ENCODE data around the gene HIGD2A. TPM values are rescaled to one million over a fixed set of nuclear protein-coding genes. Genes with fewer than 3 reads are reported as not detected.

The HIGD2A gene
- total RNA-seq, 2 experiments from 2014 or later = 94.0 to 94.5 TPM

DNA sequence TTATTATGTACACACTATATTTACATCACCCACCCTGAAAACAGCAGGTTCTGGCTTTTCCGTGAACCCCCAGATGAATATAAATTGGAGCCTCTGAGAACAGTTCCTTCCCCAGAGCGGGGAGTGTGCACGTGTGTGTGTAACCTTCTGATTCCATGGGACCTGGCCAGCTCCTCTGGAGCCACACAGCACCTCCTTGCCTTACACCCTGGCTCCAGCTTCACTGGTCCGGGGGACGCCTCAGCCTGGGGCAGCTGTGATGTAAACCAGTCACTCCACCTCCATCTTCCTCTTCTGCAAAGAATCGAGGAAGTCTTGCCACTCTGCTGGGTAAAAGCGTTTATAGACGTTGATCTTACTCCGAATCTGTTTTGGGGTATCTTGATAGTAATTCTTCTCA, 4.6 kb upstream of the HIGD2A start:
- Mint-ChIP-seq H3K36me3 (peaks cover 60% of the 10 kb centered on the region), H3K4me1 (peaks cover 23% of the 10 kb centered on the region), H3K9me3 (no peaks in the 10 kb centered on the region), H3K27me3 (no peaks in the 10 kb centered on the region), H3K4me3 (no peak overlapping the region), H3K27ac (no peak overlapping the region)
- DNase-seq = no peak

DNA sequence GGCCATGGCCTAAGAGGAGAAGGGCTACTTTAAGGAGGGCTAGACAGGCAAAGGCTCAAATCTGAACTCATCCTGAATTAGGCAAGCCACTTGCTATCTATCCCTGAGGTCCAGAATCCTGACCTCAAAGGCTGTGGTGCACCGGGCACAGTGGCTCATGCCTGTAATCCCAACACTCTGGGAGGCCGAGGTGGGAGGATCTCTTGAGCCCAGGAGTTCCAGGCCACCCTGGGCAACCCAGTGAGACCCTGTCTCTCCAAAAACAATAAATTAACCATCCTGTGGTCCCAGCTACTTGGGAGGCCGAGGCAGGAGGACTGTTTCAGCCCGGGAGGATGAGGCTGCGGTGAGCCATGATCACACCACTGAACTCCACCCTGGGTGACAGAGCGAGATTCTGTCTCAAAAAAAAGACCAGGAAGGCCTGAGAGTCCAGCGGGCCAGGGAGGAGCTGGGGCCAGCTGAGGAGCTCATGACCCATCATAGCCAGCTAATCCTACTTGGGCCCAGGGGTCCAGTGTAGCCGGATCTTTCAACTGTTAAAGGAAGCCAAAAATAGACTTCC, 4.1 kb upstream of the HIGD2A start:
- Mint-ChIP-seq H3K4me3 (no peak overlapping the region), H3K27me3 (no peaks in the 10 kb centered on the region), H3K4me1 (peaks cover 23% of the 10 kb centered on the region), H3K36me3 (peaks cover 57% of the 10 kb centered on the region), H3K27ac (no peak overlapping the region), H3K9me3 (no peaks in the 10 kb centered on the region)
- no peak for DNase-seq

DNA sequence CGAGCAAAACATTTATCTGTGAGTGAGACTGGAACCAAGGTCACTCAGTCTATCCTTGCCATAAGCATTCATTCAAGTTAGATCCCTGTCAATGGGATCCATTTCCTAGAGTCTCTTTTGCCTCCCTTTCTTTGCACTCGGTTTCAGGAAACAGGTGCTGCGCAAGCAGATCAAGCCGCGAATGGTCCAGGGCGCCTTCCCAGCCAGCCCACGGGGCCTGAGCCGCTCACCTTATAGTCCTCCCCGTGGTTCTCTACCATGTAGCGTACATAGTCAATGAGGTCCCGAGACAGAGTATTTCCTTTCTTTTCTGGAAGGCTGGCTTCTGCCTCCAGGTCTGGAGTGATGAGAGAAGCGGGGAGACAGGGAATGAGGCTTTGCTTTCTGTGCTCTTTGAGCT, 3.6 kb upstream of the HIGD2A start:
- H3K9me3 Mint-ChIP-seq = no peaks in the 10 kb centered on the region
- no peak overlapping the region for H3K27ac Mint-ChIP-seq
- no peak overlapping the region for H3K4me3 Mint-ChIP-seq
- no peak for DNase-seq
- peaks cover 26% of the 10 kb centered on the region for H3K4me1 Mint-ChIP-seq
- H3K27me3 Mint-ChIP-seq = no peaks in the 10 kb centered on the region
- H3K36me3 Mint-ChIP-seq = peaks cover 55% of the 10 kb centered on the region

DNA sequence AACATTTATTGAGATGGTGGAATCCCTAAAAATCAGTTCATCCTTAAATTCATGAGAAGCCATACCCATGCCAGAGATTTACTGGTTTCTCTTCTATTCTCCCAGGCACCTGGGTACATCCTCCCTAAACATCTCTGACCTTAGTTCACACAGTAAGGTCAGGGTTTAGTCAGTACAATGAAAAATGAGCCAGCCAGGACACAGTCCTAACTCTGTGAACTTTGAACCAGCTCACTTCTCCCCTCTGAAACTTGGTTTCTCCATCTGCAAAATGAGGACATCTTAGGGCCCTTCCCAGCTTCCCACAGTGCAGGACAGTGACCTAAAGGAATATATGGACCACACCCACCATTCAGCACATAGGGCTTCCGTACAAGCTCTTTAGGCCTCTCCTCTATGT, 2.1 kb upstream of the HIGD2A start:
- H3K27me3 Mint-ChIP-seq = no peaks in the 10 kb centered on the region
- no peaks in the 10 kb centered on the region for H3K9me3 Mint-ChIP-seq
- peaks cover 26% of the 10 kb centered on the region for H3K4me1 Mint-ChIP-seq
- H3K4me3 Mint-ChIP-seq = peak overlapping the region; percentile 98
- peak overlapping the region; percentile 18 for H3K27ac Mint-ChIP-seq
- peaks cover 63% of the 10 kb centered on the region for H3K36me3 Mint-ChIP-seq
- no peak for DNase-seq

DNA sequence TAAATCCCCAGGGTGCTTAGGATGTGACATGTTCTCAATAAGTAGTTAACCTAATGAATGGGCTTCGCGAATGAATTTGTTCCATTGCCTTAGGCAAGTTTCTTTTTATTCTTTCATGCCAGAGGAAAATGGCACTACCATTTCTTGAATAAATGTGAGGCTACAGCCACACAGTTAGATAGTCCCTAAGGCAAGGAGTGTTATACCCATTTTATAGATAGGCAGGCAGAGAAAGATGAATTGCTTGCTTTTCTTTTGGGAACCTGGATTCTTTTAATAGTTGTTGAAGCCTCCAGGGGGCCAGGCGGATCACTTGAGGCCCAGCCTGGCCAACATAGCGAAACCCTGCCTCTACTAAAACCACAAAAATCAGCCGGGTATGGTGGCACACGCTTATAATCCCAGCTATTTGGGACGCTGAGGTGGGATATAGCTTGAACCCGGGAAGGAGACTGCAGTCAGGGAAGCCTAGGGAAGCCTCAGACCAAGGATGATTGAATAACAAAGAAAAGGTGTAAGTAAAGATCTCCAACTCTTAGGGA, 1.1 kb upstream of the HIGD2A start:
- peaks cover 27% of the 10 kb centered on the region for H3K4me1 Mint-ChIP-seq
- H3K4me3 Mint-ChIP-seq = peak overlapping the region; percentile 98
- H3K27me3 Mint-ChIP-seq = no peaks in the 10 kb centered on the region
- H3K36me3 Mint-ChIP-seq = peaks cover 55% of the 10 kb centered on the region
- no peak for DNase-seq
- no peaks in the 10 kb centered on the region for H3K9me3 Mint-ChIP-seq
- peak overlapping the region; percentile 100 for H3K27ac Mint-ChIP-seq

DNA sequence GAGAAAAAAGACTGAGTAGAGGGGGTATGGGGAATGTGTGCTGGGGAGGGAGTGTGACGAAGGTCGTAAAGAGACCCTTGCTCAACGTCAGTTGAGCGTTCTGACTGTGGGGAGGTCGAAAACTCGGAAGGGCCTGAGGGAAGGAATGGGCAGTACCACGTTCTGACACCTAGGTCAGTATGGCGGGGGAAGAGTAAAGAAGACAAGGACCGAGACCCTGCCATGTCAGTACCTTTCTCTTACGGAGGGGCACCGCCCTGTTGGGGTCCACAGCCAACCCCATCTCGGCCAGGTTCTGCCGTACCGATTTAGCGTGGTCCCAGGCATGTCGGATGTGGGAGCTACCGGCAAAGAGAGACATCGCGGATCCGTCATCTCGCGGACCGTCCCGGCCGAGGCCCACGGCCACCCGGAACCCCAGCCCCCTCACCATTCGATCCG, 528 bp upstream of the HIGD2A start:
- DNase-seq = no peak
- peak overlapping the region; percentile 100 for H3K27ac Mint-ChIP-seq
- peak overlapping the region; percentile 98 for H3K4me3 Mint-ChIP-seq
- no peaks in the 10 kb centered on the region for H3K27me3 Mint-ChIP-seq
- H3K36me3 Mint-ChIP-seq = peaks cover 53% of the 10 kb centered on the region
- peaks cover 27% of the 10 kb centered on the region for H3K4me1 Mint-ChIP-seq
- no peaks in the 10 kb centered on the region for H3K9me3 Mint-ChIP-seq

DNA sequence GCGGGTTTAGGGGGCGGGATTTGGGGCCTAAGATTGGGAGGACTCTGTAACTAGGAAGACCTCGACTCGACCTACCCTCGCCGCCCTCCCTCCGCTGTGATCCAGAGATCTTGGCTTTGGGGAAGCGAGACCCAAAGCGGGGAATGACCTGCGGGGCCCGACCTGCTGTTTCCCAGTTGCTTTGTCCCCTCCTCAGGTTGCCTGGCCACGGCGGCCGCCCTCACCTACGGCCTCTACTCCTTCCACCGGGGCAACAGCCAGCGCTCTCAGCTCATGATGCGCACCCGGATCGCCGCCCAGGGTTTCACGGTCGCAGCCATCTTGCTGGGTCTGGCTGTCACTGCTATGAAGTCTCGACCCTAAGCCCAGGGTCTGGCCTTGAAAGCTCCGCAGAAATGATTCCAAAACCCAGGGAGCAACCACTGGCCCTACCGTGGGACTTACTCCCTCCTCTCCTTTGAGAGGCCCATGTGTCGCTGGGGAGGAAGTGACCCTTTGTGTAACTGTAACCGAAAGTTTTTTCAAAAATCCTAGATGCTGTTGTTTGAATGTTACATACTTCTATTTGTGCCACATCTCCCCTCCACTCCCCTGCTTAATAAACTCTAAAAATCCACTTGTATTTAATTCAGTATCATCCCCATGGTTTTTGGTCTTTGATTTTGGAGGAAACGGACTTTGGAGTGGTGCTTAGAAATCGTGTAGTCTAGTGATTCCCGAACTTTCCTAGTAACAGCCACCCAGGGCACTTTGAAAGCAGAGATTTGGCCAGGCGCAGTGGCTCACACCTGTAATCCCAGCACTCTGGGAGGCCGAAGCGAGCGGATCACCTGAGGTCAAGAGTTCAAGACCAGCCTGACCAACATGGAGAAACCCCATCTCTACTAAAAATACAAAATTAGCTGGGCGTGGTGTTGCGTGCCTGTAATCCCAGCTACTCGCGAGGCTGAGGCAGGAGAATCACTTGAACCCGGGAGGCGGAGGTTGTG, 878 bp downstream of the HIGD2A start:
- Mint-ChIP-seq H3K4me1 (peaks cover 27% of the 10 kb centered on the region), H3K27ac (peak overlapping the region; percentile 100), H3K36me3 (peaks cover 48% of the 10 kb centered on the region), H3K27me3 (no peaks in the 10 kb centered on the region), H3K9me3 (no peaks in the 10 kb centered on the region), H3K4me3 (peak overlapping the region; percentile 98)
- DNase-seq = no peak

DNA sequence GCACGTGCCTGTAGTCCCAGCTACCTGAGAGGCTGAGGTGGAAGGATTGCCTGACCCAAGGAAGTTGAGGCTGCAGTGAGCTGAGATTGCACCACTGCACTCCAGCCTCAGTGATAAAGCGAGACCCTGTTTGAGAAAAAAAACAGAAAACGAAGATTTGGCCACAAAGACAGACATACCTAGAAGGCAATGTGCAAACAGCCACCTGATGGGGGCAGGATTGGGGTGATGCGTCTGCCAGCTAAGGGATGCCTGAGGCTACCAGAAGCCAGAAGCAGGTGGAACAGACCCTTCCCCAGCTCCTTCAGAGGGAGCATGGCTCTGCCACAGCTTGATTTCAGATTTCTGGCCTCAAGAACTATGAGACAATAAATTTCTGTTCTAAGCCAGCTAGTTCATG, 2.9 kb downstream of the HIGD2A start:
- H3K4me3 Mint-ChIP-seq = no peak overlapping the region
- H3K27me3 Mint-ChIP-seq = no peaks in the 10 kb centered on the region
- peaks cover 12% of the 10 kb centered on the region for H3K4me1 Mint-ChIP-seq
- H3K36me3 Mint-ChIP-seq = peaks cover 33% of the 10 kb centered on the region
- H3K9me3 Mint-ChIP-seq = no peaks in the 10 kb centered on the region
- H3K27ac Mint-ChIP-seq = no peak overlapping the region
- DNase-seq = no peak

DNA sequence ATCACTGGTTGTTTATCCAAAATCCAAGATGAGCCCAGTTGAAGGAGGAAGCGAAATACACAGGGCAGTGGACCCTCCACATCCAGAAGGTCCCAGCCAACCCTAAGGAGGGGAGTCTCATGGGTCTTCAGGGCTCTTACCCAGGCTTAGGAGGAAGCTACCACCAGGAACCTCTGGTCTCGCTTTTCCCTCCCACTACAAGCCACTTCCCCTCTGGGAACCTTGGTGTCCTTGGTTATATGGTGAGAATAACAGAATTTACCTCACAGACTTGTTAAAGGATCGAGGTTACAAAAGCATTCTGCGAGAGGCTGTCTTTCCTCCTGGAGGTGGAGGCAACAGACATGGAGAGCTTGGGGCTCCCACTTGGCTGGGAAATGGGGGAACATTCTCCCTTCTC, 3.4 kb downstream of the HIGD2A start:
- Mint-ChIP-seq H3K27me3 (no peaks in the 10 kb centered on the region), H3K27ac (no peak overlapping the region), H3K4me3 (no peak overlapping the region), H3K36me3 (peaks cover 28% of the 10 kb centered on the region), H3K9me3 (no peaks in the 10 kb centered on the region), H3K4me1 (peaks cover 7% of the 10 kb centered on the region)
- DNase-seq = no peak

DNA sequence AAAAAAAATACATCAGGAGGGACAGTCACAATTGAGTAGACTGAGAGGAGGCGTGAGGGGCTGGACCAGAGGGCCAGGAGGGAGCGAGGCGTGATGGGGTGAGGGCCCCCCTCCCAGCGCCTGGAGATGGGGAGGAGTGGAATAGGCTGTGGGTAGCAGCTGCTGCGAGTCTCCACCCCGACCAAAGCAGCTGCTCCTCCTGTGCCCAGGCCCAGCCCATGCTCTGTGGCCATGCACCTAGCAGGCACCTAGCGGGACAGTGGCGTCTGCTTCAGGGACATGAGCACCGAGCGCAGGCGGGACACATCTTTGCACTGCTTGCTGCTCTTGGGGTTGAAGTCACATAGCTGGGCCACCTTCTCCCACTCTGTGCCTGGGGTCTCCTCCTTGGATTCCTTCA, 4.0 kb downstream of the HIGD2A start:
- Mint-ChIP-seq H3K27ac (no peak overlapping the region), H3K27me3 (no peaks in the 10 kb centered on the region), H3K4me1 (peaks cover 4% of the 10 kb centered on the region), H3K9me3 (no peaks in the 10 kb centered on the region), H3K4me3 (no peak overlapping the region), H3K36me3 (peaks cover 22% of the 10 kb centered on the region)
- no peak for DNase-seq

DNA sequence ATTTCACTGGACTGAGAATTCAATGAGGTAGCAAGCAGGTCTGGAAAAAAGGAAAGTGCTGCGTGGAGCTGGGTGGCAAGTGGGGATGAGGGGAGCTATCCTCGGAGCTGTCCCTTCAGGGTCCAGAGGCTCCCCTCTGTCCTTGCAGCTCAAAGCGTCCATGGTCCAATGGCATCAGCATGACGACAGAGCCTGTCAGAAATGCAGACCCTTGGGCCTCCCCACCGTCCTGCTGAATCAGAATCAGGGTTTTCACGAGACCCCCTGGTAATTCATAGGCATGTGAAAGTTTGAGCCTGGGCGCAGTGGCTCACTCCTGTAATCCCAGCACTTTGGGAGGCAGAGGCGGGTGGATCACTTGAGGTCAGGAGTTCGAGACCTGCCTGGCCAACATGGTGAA, 5.5 kb downstream of the HIGD2A start:
- Mint-ChIP-seq H3K36me3 (peaks cover 14% of the 10 kb centered on the region), H3K4me3 (no peak overlapping the region), H3K27ac (no peak overlapping the region), H3K4me1 (peaks cover 4% of the 10 kb centered on the region), H3K27me3 (no peaks in the 10 kb centered on the region), H3K9me3 (no peaks in the 10 kb centered on the region)
- no peak for DNase-seq

DNA sequence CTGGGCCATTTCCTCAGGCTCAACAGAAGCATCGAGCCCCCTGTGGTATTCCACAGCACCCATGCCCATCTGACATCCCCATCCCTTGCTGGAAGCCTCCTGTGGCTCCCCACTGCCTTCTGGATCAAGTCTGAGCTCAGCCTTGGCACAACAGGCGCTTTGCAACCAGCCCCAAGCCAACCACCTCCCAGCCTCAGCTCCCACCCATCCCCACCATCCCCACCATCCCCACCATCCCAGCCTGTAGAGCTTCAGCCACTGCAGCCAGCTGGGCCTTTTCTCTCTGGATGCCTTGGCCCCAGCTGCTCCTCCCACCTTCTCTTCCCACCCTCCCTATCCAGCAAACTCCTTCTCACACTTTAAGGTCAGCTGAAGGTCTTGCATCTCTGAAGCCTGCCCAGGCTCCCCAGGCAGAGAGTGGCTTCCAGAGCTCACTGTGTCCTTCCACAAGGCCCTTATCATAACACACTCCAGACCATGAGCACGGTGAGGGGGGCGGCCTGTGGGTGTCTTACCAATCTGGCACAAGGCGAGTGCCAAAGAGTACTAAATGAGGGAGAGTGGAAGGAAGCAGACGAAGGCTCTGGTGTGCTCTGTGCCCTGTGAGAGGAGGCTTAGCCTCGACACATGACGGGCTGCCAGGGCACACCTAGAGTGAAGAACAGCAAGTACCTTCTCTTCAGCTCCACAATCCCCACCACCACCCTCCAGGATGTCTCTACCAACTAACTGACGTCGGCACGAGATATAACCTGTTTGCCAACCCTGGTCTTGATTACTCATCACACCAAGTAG, 6.5 kb downstream of the HIGD2A start:
- no peak for DNase-seq
- peaks cover 8% of the 10 kb centered on the region for H3K36me3 Mint-ChIP-seq
- H3K4me3 Mint-ChIP-seq = no peak overlapping the region
- H3K27me3 Mint-ChIP-seq = no peaks in the 10 kb centered on the region
- H3K9me3 Mint-ChIP-seq = no peaks in the 10 kb centered on the region
- no peak overlapping the region for H3K27ac Mint-ChIP-seq
- H3K4me1 Mint-ChIP-seq = peaks cover 1% of the 10 kb centered on the region

DNA sequence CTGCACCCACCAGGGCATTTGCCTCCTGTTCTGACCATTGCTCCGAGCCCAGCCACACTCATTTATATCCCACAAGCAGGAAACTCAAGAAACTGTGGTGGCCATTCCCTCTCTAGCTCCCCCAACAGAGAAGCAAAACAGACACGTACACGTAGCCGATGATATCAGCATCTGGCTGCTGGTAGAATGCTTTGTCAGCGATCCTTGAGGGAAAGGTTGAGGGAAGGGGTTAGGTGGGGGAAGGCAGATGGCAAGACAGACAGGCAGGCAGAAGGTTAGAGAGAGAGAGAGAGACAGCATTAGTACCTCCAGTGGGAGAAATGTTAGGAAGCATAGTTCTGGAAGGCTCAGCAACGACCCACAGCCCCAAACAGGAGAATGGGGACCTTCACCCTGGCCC, 7.8 kb downstream of the HIGD2A start:
- H3K36me3 Mint-ChIP-seq = no peaks in the 10 kb centered on the region
- H3K4me1 Mint-ChIP-seq = peaks cover 1% of the 10 kb centered on the region
- H3K4me3 Mint-ChIP-seq = no peak overlapping the region
- no peak for DNase-seq
- no peaks in the 10 kb centered on the region for H3K27me3 Mint-ChIP-seq
- H3K9me3 Mint-ChIP-seq = no peaks in the 10 kb centered on the region
- no peak overlapping the region for H3K27ac Mint-ChIP-seq

DNA sequence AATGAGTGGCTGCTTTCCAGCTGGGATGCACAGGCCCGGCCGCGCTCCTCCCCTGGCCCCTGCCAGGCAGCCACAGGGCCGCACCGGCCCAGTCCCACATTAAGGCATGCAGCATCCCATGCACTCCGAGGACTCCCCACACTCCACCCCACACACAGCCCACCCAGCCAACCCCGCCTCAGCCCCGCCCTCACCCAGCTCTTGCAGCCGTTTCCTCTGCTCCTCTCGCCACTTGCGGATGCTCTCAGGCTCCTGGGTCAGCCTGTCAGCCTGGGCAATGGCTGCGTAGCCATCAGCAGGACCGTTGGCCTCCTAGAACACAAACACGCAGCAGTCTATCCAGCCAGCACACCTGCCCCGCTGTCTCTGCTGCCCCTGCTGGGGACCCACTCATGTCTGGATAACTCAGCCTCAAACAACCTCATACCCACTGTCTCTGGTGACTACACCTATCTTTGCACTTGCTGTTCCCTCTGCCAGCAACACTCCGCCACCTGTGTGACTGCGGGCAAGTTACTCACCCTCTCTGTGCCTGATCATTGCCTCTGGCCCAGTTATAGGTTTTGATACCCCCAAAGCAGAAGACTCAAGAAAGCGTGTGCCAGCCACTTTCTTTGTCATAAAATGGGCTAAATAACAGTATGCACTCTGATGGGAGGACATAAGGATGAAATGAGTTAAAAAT, 9.3 kb downstream of the HIGD2A start:
- no peaks in the 10 kb centered on the region for H3K9me3 Mint-ChIP-seq
- no peak overlapping the region for H3K27ac Mint-ChIP-seq
- no peaks in the 10 kb centered on the region for H3K27me3 Mint-ChIP-seq
- no peak overlapping the region for H3K4me3 Mint-ChIP-seq
- DNase-seq = no peak
- H3K4me1 Mint-ChIP-seq = no peaks in the 10 kb centered on the region
- H3K36me3 Mint-ChIP-seq = no peaks in the 10 kb centered on the region

Data from activated naive CD8-positive, alpha-beta T cell treated with anti-CD3 and anti-CD28 coated beads for 36 hours (primary cell).